NCI-H1417 treated with DMSO at 0.1 percent for 48 hours (cell line): ENCODE measurements around the gene JADE3.

ENCODE experiments used
- DNase-seq: peaks from one replicate; lab custom pipeline; 2025; lab: John Stamatoyannopoulos, UW

The JADE3 gene

GRCh38 chrX:46912098-46912602 lies at the start of gene JADE3:
JADE3 (plus strand) TSS chrX:46912421; CDS start chrX:46984895, 72,474 bp downstream.
- peak; percentile 67 for DNase-seq

GRCh38 chrX:46863072-46863471 lies 49.1 kb upstream of the JADE3 start:
- DNase-seq = no peak

- no peak for DNase-seq
Observed at GRCh38 chrX:46864606-46865005, 47.6 kb upstream of the JADE3 start.

GRCh38 chrX:46865281-46865680 lies 46.9 kb upstream of the JADE3 start:
- no peak for DNase-seq

- DNase-seq = no peak
Observed at GRCh38 chrX:46866726-46867125, 45.5 kb upstream of the JADE3 start.

GRCh38 chrX:46873746-46874145 lies 38.5 kb upstream of the JADE3 start:
- no peak for DNase-seq

GRCh38 chrX:46876901-46877300 lies 35.3 kb upstream of the JADE3 start:
- DNase-seq = no peak

- no peak for DNase-seq
Observed at GRCh38 chrX:46882266-46882665, 30.0 kb upstream of the JADE3 start.

GRCh38 chrX:46884799-46885198 lies 27.4 kb upstream of the JADE3 start:
- DNase-seq = no peak

- DNase-seq = no peak
Observed at GRCh38 chrX:46898207-46898606, 14.0 kb upstream of the JADE3 start.

GRCh38 chrX:46903458-46904242 lies 8.6 kb upstream of the JADE3 start:
- peak; percentile 74 for DNase-seq

GRCh38 chrX:46904626-46905025 lies 7.6 kb upstream of the JADE3 start:
- DNase-seq = no peak

GRCh38 chrX:46910415-46910814 lies 1.8 kb upstream of the JADE3 start:
- DNase-seq = no peak

- no peak for DNase-seq
Observed at GRCh38 chrX:46912603-46913491, 626 bp downstream of the JADE3 start.

- DNase-seq = no peak
Observed at GRCh38 chrX:46913667-46914066, 1.4 kb downstream of the JADE3 start.

- no peak for DNase-seq
Observed at GRCh38 chrX:46916273-46916672, 4.1 kb downstream of the JADE3 start.

- DNase-seq = no peak
Observed at GRCh38 chrX:46917622-46918021, 5.4 kb downstream of the JADE3 start.

- no peak for DNase-seq
Observed at GRCh38 chrX:46918434-46918833, 6.2 kb downstream of the JADE3 start.

GRCh38 chrX:46920235-46920634 lies 8.0 kb downstream of the JADE3 start:
- no peak for DNase-seq

GRCh38 chrX:46922611-46923010 lies 10.4 kb downstream of the JADE3 start:
- no peak for DNase-seq

GRCh38 chrX:46927718-46928117 lies 15.5 kb downstream of the JADE3 start:
- no peak for DNase-seq

- no peak for DNase-seq
Observed at GRCh38 chrX:46929439-46930261, 17.4 kb downstream of the JADE3 start.
